ENCODE data around the gene LDHB. TPM values are rescaled to one million over a fixed set of nuclear protein-coding genes. Genes with fewer than 3 reads are reported as not detected.
"Not testable (repeated sequence)": the region's sequence is repeated elsewhere in the genome, so short reads cannot be mapped to it uniquely, and the experiment has no call there.

The LDHB gene
- total RNA-seq, 1 donor from 2014 or later = 251 TPM

DNA sequence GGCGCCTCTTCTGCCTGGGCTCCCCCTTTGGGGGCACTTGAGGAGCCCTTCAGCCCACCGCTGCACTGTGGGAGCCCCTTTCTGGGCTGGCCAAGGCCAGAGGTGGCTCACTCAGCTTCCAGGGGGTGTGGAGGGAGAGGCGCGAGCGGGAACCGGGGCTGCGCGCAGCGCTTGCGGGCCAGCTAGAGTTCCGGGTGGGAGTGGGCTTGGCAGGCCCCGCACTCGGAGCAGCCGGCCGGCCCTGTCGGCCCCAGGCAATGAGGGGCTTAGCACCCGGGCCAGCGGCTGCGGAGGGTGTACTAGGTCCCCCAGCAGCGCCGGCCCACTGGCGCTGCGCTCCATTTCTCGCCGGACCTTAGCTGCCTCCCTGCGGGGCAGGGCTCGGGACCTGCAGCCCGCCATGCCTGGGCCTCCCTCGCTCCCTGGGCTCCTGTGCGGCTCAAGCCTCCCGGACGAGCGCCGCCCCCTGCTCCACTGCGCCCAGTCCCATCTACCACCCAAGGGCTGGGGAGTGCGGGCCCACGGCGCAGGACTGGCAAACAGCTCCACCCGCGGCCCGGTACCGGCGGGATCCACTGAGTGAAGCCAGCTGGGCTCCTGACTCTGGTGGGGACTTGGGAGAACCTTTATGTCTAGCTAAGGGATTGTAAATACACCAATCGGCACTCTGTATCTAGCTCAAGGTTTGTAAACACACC, 3.9 kb upstream of the LDHB start:
- not testable (repeated sequence) for ATAC-seq

DNA sequence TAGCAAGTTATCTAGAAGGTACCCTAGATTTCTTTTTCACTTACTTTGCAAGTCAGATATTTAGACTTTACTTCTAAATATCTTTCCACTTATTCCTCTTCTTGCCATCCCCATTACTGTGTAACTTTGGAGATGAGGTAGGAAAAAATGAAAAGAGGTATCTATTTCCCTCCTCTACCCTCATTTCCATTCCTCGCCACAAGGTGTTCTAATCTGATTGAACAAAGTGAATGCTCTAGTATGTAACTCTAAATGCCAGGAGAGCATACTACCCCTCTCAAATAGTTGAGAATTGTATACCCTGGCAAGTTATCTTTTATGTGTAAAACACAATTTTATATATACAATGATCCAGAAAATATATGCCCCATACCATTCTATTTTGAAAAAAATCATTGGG, 1.7 kb upstream of the LDHB start:
- no peak for ATAC-seq

DNA sequence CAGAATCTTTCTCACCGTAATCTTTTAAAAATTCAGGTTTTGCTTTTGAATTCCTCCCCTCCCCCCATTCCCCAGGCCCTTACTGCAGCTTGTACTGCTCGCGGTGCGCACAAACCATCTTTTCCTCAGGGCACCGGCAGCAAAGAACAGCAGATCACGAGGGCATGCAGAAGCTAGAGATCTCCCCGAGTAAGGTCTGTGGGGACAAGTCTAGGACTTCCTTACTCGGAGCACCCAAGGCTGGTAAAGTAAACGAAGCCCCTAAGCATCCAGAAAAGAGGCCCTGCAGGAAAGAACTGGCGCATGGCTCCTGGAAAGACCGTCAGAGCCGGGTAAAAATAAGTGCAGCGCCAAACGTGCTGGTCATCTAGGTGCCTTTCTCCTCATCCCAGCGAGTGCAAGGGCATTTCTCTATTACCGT, 727 bp downstream of the LDHB start:
- ATAC-seq = peak; percentile 50

DNA sequence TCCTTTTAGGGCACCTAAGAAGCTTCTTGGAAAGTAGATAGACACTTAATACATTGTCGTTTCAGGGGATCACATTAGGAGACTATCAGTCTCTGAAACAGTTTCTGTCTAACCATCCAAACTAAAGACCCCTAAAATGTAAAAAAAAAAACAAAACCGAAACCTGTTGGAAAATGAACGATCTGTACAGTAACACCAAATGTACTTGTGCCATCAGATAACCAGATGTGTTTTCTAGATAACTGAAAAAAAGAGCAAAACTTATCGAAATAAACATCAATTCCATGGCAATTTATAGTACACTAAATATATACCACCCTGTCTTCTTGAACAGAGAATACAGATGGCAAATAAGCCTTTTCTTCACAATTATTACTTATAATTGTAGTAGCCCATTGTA, 2.1 kb downstream of the LDHB start:
- ATAC-seq = no peak

DNA sequence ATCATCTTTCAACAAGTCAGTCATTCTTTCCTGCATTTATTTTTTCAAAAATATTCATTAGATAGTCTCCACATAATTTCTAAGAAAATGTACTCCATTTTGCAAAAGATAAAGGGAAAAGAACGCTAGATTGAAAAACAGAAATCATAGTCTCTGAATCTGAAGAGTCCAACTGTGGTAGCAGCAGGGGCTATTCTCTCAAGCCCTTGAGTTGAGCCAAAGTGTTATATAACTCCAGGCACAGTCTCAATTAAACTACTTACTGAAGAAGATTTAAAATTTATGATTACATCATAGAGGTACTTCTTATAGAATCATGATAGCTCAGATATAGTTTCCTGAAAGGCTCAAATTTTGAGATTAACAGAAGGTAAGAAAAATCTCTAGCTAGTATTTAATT, 5.8 kb downstream of the LDHB start:
- ATAC-seq = no peak

DNA sequence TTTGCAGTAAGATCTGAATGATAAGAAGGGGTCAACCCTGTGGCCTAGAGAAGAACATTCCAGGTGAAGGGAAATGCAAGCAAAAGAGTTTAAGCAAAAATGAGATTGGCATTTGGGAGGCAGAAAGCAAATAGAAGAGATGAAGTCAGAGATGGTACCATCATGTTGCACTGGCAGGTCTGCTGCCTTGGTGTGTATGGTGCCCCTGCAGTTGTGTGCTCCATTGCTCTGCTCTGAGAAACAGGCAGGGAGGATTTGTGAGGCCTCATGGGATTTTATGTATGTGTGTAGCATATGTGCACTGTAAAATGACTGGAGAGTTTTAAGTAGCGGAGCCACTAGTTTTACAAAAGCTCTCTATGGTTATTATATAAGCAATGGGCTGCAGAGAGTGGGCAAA, 6.6 kb downstream of the LDHB start:
- ATAC-seq = no peak

DNA sequence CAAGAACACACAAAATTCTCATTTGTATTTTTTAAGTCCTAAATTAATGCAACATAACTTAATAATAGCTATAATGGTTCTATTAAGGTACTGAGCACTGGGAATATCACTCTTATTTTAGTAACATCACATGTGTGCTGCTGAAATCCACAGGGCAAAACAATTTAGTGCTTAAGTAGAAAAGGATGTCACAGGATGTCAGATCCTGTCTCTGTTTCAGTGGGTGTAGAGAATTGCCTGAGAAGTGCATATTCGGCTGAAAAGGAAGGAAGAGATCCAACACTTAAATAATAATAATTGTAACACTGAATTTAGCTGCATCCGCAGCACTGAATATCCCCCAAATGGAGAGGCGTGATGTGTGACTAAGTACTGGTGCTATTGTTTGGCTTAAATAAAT, 8.6 kb downstream of the LDHB start:
- ATAC-seq = no peak

DNA sequence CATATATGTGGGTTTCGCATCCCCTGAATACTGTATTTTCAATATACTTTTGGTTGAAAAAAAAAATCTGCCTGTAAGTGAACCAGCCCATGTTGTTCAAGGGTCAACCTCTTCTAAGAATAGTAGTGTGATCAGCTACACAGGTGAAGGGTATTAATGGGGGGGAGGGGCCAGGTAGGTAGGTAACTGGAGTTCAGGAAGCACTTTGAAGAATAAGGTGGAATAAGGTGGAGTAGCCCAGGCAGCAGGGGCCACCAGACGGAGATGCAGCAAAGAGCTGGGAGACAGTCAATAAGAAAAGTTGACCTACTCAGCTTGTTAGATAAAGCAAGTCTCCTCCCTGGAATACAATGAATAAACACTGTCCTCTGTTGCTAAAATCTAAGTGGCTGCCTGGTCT, 9.3 kb downstream of the LDHB start:
- ATAC-seq = no peak

DNA sequence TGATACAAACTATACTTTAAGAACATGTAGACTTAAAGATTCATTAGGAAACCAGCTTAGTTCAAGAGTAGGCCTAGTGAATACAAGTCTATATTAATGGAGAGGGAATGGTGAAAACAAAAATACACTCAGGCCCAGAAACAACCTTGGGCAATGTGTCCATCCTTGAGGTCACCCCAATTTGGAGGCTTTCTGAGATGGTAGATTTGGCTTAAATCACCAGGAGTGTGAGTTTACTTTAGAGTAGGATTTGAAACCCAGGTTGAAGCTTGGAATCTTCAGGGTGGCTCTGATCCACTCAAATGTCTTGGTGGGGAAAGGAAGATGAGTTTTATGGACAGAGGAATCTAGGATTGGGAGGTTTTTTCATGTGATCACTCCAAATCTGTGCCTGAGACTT, 10.5 kb downstream of the LDHB start:
- no peak for ATAC-seq

DNA sequence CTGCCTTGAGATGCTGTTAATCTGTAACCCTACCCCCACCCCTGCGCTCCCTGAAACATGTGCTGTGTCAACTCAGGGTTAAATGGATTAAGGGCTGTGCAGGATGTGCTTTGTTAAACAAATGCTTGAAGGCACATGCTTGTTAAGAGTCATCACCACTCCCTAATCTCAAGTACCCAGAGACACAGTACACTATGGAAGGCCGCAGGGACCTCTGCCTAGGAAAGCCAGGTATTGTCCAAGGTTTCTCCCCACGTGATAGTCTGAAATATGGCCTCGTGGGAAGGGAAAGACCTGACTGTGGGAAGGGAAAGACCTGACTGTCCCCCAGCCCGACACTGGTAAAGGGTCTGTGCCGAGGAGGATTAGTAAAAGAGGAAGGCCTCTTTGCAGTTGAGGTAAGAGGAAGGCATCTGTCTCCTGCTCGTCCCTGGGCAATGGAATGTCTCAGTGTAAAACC, 12.6 kb downstream of the LDHB start:
- not testable (repeated sequence) for ATAC-seq

DNA sequence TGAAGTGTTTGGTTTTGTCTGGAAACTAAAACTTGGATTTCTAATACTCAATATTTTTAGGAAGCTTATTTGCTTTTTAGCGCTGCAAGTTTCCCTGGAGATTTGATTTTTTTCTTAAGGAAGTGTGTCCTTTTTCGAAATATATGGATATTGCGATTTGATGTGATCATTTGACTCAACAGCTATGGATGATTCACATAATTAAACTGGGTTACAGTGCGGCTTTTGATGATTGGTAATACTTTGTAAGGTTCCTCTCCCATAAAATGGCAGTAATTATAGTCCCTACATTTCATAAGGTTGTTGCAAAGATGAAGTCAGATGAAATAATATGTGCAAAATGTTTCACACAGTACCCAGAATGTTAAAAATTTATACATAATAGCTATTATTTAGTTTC, 13.1 kb downstream of the LDHB start:
- ATAC-seq = no peak

DNA sequence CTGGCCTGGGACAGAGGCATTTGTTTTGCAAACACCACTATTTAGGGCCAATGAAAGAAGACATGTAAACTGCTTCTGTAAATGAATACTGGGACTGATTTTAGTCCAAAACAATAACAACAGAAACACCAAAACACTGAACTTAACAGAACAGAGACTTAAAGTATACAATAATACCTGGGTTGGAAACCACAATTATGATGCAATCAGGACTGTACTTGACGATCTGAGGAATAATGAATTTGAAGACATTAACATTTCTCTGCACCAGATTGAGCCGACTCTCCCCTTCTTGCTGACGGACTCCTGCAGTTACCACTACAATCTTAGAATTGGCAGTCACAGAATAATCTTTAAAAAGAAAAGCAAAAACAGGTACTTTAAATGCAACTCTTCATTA, 13.9 kb downstream of the LDHB start:
- no peak for ATAC-seq

DNA sequence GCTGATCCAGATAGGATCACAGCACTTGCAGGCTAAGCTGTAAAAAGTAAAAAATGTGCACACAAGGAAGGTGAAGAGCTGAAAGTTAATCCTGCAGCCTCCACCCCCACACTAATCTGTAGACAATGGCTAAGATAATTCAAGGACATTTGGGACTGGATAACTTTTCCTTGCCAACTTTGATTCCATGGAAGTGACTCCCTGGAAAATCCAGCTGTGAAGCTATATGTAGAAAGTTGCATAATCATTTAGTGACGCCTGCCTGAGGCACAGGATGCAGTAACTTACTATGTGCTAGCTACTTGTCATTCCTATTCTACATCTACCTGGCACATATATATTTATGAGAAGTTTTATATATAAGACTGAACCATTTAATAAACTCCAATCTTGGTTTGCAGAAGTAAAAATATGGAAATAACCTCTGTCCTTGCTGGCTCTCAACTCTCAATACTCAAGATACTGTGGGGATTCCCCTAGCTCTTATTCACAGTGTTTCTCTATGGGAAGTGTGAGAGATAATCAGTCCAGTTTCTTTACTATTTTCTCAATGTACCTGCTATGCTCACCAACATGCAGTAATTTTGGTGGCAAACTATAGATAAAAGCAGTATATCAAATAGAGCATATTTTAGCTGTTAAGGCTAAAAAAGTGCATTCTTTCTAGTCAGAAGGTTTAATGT, 14.8 kb downstream of the LDHB start:
- peak; percentile 67 for ATAC-seq

DNA sequence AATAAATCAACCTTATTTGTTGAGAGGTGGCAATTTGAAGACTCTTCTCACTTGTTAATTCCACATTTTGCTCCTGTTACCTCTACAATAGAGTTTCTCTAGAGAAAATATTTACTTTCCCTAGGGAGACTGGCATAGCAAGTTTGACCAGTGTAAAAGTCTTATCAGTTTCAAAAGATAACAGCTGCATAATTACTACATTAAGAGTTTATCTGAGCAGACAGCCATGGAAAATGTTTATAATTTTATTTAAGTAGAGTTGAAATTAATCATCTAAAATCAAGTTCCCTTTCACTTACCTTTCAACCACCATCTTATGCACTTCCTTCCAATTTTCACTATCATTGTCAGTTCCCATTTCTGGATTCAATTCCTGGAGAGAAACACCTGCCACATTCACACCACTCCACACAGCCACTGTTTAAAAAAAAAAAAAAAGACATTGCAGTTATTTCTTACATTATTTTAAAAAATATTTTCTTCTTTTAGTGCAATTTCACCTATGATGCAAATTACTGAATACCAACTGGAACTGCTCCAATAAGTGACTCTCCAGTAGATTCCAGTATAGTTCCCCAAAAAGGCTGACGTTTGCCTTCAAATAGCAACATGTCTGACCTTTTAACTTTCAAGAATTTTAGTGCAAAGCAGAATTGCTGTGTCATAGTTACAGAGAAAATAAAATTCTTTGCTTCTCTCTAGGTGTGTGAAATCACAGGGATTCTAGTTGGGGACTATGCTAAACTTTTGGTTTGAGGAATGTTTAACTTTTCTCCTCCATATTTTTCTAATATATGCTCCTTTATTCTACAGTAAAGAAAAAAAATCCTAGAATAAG, 19.4 kb downstream of the LDHB start:
- ATAC-seq = no peak

DNA sequence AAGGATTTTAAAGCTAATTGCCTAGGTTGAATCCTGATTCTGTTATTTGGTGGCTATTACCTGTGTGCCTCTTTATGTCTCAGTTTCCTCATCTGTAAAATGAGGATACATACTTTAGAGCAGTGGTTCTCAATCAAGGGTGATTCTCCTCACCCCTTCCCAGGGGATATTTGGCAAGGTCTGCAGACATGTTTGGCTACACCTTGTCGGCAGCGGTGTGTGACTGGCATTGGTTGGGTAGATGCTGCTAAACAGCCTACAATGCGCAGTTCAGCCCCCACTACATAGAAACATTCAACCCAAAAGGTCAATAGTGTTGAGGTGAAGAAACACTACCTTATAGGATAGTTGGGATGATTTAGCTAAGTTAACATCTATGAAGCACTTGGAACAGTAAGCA, 23.4 kb downstream of the LDHB start:
- no peak for ATAC-seq

DNA sequence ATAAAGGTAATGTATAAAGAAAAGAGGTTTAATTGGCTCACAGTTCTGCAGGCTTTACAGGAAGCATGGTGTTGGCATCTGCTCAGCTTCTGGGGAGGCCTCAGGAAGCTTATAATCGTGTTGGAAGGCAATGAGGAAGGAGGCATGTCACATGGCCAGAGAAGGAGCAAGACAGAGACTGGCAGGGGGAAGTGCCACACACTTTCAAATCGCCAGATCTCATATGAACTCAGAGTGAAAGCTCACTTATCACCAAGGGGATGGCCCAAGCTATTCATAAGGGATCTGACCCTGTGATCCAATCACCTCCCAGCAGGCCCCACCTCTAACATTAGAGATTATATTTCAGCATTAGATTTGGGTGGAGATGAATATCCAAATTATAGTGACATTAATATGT, 26.3 kb downstream of the LDHB start:
- ATAC-seq = no peak

DNA sequence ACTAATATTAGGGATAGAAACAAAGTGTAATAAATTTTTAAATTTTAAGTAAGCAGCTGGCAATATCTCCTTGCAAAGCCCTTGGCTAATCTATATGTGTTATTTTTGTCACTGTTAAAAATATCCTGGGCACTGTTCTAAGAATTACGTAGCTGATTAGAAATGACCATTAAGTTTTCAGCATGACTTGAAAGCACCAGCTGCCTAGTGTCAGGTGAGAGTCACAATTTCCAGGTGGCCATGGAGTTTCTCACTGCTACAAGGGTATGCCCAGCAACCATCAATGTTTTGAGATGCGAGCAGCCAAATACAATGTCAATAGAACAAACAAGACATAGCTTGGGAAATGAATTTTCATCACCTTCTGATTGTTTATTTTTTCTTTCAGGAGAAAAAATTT, 29.7 kb downstream of the LDHB start:
- ATAC-seq = no peak

DNA sequence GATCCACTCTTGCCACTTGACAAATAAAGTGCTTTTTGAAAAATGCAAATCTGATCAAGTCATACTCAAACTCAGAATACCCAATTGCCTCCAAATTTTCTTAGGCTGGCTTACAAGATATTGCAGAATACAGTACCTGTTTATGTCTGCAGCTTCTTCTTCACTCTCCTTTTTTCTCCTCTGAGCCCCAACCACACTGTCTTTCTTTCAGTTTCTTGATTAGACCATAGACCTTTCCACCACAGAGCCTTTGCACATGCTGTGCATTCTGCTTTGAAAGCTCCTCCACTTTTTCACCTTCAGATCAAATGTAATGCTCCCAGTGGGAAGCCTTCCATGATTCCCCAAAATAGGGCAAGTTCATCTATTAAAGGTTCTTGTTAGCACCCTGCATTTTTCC, 39.1 kb downstream of the LDHB start:
- no peak for ATAC-seq

DNA sequence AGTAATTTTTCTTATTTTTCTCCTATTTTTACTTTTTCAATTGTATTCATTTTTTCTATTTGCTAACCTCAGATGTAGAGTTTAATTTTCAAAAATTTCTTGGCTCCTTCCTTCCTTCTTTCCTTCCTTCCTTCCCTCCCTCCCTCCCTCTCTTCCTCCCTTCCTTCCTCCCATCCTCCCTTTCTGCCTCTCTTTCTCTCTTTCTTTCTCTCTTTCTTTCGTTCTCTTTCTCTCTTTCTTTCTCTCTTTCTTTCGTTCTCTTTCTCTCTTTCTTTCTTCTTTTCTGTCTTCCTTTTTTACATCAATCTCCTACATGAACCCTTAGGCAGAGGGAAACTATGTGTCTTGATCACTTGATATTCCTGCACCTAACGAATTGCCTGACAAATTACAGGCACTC, 40.6 kb downstream of the LDHB start:
- no peak for ATAC-seq

DNA sequence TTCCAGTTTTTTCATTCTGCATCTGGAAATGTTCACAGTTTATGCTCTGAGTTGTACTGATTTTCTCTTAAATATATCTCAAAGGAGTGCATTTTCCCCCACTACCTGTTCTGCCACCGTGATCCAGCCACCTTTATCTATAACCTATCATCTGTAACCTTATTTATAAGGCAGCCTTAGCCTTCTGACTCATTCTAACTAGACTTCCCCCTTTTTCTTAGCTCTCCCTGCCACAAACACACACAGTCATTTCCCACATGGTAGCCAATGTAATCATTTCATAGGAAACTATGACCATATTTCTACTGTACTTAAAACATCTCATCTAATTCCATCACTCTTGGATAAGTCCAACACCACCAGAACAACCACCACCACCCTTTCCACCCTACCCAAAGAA, 42.2 kb downstream of the LDHB start:
- no peak for ATAC-seq

DNA sequence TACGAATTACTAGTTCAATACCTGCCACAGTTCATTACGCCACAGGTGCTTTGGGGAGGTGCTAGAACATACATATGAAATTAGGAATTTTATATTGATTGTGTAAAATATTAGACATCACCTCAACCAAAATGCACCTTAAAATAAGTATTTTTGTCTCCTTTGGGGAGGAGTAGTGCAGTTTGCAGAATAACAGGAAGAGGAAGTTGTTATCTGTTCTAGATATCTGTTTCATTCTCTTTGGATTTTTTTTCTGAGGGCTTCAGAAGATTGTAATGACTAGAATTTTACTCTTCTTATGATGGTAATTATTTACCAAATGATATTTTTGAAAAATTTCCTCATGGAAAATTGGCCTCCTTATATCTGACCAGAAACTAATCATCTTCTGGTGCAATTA, 43.1 kb downstream of the LDHB start:
- ATAC-seq = no peak

DNA sequence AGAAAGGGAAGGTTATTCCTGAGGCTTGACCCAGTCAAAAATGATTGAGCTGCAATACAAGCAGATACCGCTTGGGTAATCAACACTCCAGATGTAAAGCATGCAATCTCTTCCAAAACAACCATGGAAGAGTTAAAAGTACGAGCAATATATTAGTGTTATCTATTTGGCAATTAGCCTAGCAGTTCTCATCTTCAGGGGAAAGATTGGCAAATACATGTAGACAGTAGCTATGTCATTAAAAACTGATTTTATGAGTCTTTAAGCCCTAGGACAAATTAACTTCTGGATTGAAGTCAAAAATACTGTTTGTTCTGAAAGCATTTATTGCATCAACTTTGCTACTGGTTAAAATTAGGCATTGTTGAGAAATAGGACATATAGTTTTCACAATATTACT, 43.7 kb downstream of the LDHB start:
- ATAC-seq = no peak

DNA sequence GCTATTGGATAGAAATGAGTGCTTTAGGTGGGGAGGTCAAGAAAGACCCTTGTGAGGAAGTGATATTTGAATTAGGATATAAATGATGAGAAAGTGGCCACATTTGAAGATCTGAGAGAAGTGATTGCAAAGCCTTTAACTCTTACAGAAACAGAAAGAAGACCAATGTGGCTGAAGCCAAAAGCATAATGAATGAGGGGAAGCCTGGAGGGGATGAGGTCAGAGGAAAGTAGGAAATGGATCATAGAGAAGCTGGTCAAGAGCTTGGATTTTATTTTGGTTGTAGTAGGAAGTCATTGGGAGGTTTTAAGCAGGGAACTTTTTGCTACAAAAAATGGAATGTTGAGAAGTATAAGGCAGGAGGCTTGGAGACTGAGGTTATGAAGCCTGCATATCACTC, 49.4 kb downstream of the LDHB start:
- no peak for ATAC-seq

DNA sequence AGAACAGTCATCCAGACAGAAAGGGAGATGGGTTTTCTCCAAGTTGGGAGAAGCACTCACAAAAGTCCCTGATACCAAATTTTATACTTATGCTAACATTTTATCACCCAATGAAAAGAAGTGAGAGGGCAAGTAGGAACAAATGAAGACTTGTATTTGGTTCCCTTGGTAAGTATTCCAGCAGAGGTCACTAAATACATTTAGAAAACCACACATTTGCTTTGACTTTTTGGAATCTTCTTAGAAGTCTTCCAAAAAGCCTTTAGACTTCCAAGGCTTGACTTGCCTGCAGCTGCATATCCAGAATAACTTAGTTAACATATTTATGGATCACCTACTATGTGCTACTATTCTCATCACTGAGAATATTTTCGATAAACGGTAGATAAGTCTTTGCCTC, 49.9 kb downstream of the LDHB start:
- no peak for ATAC-seq
